OCI-LY3 (cell line): ENCODE measurements around the gene EXOC4.

Source experiments
- EZH2phosphoT487 ChIP-seq: fragments of 200-600 bp; shearing (Covaris generic); IDR thresholded peaks from 2 replicates; pipeline ENCODE4 v1.6.1; 2018; ENCODE audit warnings: antibody characterized with exemption, mixed run types, low read depth
- TF ChIP-seq, protein P1 (sequence below): fragments of 200-600, 300-600 bp; sonication (generic); IDR thresholded peaks from 2 replicates; pipeline ENCODE4 v1.5.1; 2014; ENCODE audit warnings: antibody characterized with exemption, low read length, low read depth

DNA sequence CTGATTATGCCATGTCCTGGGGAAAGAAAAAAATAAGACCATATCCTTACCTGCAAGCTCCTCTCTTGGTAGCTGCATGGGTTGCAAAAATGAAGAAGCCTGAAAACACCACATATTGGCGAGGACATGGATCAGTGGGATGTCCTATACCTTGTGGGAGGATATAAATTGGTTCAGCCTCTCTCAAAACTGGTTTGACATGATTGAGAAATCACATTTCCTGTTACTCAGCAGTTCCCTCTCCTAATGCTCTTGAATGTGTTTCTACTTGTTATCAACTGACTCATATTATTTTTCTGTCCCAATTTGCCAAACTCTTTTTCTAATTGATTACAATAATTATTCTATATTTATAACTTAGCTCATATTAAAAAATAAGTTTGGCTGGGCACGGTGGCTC, 380.2 kb downstream of the EXOC4 start:
- TF ChIP-seq, protein P1, sequence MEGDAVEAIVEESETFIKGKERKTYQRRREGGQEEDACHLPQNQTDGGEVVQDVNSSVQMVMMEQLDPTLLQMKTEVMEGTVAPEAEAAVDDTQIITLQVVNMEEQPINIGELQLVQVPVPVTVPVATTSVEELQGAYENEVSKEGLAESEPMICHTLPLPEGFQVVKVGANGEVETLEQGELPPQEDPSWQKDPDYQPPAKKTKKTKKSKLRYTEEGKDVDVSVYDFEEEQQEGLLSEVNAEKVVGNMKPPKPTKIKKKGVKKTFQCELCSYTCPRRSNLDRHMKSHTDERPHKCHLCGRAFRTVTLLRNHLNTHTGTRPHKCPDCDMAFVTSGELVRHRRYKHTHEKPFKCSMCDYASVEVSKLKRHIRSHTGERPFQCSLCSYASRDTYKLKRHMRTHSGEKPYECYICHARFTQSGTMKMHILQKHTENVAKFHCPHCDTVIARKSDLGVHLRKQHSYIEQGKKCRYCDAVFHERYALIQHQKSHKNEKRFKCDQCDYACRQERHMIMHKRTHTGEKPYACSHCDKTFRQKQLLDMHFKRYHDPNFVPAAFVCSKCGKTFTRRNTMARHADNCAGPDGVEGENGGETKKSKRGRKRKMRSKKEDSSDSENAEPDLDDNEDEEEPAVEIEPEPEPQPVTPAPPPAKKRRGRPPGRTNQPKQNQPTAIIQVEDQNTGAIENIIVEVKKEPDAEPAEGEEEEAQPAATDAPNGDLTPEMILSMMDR: no peak
- TF ChIP-seq EZH2phosphoT487: no peak
